ENCODE results near the gene ZNF506. TPM values are rescaled to one million over a fixed set of nuclear protein-coding genes. Genes with fewer than 3 reads are reported as not detected.
"Not testable (repeated sequence)": the region's sequence is repeated elsewhere in the genome, so short reads cannot be mapped to it uniquely, and the experiment has no call there.

The ZNF506 gene
- 15.3 and 16.7 TPM in 2 replicates for total RNA-seq

- intact Hi-C loops (cut with micrococcal nuclease) = loop anchor here (1.0 to 5.0 kb wide), 5 partner anchors 45 to 346 kb away; partner anchors contain the start of genes ATP13A1, ZNF486 and ZNF93
These were observed at the start of gene ZNF506 for GRCh38 chr19:19821366-19821951. ZNF506 (minus strand) TSS chr19:19821750; CDS start chr19:19821603, 147 bp downstream.

GRCh38 chr19:19870086-19870485, 48.5 kb upstream of the ZNF506 start:
- intact Hi-C loops (cut with micrococcal nuclease) = not testable (repeated sequence)

DNA sequence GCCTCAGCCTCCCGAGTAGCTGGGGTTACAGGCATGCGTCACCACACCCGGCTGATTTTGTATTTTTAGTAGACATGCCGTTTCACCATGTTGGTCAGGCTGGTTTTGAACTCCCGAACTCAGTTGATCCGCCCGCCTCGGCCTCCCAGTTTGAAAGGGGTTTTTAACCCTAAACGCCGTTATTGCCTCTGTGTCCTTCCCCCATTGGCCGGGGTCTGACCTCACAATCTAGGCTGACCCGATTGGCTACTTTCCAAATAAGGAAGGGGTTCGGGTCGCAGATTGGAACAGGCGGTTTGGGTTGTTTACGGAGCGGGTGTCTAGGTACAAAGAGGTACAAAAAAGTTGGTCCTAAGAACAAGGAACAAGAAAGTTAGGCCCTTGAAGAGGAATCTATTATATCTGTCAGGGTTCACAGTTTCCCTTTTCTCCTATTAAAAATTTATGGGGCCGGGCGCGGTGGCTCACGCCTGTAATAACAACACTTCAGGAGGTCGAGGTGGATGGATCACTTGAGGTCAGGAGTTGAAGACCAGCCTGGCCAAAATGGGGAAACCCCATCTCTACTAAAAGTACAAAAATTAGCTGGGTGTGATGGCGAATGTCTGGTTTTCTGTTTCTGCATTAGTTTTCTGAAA, 45.2 kb upstream of the ZNF506 start:
- intact Hi-C loops (cut with micrococcal nuclease) = loop anchor here (1.0 to 2.0 kb wide), 6 partner anchors 34 to 203 kb away; partner anchors contain the start of genes ATP13A1, ZNF101, ZNF14 and ZNF506

DNA sequence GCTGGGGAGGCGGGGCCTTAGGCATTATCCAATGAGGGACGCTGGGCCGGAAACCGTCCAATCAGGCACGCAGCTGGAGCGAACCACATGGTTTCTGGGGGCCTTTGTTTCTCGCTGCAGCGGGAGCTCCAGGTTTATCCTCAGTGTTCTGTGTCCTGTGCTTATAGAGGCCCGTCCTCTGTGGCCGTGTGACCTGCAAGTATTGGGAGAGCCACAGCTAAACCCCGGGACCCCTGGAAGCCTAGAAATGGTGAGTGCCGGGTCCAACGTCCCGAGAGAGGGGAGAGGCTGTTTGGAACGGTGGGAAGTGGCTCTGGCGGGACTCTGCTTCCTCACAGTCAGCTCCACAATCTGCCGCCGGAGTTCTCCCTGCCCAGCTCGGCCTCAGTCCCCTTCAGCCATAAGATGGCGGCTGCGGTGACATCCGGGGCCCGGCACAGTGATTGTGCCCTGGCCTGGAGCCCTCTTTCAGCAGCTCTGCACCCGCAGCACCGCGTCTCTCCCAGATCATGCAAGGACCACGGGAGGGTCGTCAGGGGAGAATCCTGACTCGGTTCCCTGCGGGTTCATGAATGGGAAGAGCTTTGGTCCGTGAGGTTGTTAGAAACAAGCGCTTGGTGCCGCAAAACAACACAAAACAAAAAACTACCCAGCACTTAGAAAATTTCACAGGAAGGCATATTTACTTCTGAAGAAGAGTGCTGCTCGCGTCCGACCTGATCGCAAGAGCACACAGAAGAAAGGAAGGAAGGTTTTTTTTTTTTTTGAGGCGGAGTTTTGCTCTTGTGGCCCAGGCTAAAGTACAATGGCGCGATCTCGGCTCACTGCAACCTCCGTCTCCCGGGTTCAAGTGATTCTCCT, 44.4 kb upstream of the ZNF506 start, which contains the start of gene ZNF253:
TSS of gene ZNF253 (plus strand) at position 133 of the 861 bp plus-strand sequence. CDS start at position 248, 115 bp downstream.
- intact Hi-C loops (cut with micrococcal nuclease) = loop anchor here (1.0 to 2.0 kb wide), 7 partner anchors 34 to 203 kb away; partner anchors contain the start of genes ATP13A1, ZNF101, ZNF14 and ZNF506

- intact Hi-C loops (cut with micrococcal nuclease) = no loop called here
These were observed 39.3 kb upstream of the ZNF506 start for GRCh38 chr19:19860756-19861390.

DNA sequence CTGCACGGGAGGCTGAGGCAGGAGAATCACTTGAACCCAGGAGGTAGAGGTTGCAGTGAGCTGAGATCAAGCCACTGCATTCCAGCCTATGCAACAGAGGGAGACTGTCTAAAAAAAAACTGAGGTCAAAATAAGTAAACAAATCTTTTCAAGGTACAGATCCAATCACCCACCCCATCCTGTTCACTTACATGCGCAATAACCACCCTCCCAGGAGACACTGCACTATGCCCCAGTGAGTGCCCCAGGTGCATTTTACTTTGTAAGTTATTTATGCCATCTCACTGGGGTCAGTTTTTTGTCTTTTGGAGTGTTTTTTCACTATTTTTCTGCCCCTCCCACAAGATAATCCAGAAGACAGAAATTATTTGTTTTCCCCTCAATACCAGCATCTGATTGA, 37.2 kb upstream of the ZNF506 start:
- intact Hi-C loops (cut with micrococcal nuclease) = no loop called here

DNA sequence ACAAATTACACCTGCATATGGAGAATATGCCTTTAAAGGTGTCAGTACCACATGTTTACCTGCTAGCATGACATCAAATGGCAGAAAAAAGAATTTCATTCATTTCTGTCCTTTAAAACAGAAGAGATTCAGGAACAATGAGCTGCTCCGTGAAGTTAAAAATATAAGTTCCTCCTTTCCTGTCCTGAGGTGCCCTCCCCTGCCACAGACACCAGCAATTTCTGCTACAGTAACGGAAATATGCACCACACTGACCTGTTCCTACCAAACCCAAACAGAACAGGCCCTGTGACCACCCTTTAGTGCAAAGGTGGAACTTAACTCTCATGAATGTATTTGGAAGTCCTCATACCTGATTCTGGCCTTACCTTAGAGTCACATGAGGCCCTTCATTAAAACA, 30.2 kb upstream of the ZNF506 start:
- intact Hi-C loops (cut with micrococcal nuclease) = not testable (repeated sequence)

DNA sequence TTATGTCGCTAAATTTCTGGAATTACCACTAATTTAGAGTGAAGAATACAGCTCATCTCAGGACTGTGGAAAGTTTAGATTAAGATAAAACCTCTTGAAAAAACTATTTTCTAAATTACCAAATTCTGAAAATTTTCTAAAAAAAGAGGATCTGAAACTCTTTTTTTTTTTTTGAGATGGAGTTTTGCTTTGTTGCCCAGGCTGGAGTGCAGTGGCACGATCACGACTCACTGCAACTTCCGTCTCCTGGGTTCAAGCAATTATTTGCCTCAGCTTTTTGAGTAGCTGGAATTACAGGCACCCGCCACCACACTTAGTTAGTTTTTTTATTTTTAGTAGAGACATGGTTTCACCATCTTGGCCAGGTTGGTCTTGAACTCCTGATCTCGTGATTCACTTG, 27.5 kb upstream of the ZNF506 start:
- intact Hi-C loops (cut with micrococcal nuclease) = no loop called here

DNA sequence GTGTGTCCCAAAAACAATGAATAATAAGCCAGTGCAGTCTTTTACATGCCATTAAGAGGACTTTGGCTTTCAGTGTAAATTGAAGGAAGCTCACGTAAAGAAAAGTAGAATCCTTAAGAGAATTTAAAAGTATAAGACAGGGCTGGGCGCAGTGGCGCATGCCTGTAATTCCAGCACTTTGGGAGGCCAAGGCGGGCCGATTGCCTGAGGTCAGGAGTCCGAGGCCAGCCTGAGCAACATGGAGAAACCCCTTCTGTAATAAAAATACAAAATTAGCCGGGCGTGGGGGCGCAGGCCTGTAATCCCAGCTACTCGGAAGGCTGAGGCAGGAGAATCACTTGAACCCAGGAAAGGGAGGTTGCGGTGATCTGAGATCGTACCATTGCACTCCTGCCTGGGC, 26.2 kb upstream of the ZNF506 start:
- intact Hi-C loops (cut with micrococcal nuclease) = no loop called here

DNA sequence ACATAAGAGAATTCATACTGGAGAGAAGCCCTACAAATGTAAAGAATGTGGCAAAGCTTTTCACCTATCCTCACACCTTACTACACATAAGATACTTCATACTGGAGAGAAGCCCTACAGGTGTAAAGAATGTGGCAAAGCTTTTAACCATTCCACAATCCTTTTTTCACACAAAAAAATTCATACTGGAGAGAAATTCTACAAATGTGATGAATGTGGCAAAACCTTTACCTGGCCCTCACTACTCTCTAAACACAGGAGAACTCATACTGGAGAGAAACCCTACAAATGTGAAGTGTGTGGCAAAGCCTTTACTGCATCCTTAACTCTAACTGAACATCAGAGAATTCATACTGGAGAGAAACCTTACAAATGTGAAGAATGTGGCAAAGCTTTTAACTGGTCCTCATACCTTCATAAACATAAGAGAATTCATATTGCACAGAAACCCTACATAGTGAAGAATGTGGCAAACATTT, 14.0 kb upstream of the ZNF506 start:
- intact Hi-C loops (cut with micrococcal nuclease) = no loop called here

DNA sequence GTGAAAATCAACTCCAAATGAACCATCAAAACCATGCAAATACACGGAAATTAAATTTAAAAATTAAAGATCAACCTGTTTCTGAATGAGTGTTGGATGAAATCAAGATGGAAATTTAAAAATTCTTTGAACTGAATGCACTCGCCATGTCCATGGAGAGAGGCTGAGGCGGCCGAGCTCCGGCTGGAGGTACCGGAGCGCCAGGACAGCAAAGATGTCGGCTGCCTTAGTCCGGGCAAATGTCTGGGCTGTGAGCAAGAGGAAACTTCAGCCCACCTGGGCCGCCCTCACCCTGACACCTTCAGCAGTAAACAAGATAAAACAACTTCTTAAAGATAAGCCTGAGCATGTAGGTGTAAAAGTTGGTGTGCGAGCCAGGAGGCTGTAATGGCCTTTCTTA, 5.3 kb upstream of the ZNF506 start:
- intact Hi-C loops (cut with micrococcal nuclease) = no loop called here

DNA sequence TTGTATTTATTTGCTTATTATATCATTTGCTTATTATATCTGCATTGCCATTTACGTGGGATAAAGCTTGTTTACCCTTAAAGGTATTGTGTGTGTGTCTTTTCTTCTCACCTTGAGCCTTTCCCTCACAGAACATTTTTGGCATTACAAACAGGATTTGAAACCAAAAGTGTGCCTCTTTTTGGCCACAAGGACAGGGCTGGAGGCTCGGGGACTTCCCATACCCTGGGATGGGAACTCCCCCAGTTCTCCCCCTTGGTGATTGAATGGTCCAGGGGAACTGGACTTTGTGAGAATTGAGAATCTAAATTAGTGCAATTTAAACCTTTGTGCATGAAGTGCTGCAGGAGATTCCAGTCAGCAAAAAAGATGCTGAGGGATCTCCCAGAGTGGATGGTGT, 2.4 kb upstream of the ZNF506 start:
- intact Hi-C loops (cut with micrococcal nuclease) = loop anchor here (5.0 kb wide), 1 partner anchor 343 kb away; the partner anchor contains the start of gene ZNF486

DNA sequence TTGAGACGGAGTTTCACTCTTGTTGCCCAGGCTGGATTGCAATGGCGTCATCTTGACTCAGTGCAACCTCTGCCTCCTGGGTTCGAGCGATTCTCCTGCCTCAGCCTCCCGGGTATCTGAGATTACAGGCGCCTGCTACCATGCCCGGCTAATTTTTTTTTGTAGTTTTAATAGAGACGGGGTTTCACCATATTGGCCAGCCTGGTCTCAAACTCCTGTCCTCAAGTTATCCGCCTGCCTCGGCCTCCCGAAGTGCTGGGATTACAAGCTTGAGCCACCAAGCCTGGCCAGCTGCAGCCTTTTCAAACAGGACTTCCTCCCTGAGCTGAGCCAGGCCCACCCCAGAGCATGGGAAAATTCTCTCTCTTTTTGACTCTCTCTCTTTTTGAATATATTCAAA, 426 bp upstream of the ZNF506 start:
- intact Hi-C loops (cut with micrococcal nuclease) = loop anchor here (1.0 to 5.0 kb wide), 5 partner anchors 44 to 345 kb away; partner anchors contain the start of genes ATP13A1, ZNF486 and ZNF93

GRCh38 chr19:19820774-19821320, 703 bp downstream of the ZNF506 start:
- intact Hi-C loops (cut with micrococcal nuclease) = loop anchor here (1.0 to 5.0 kb wide), 5 partner anchors 45 to 346 kb away; partner anchors contain the start of genes ATP13A1, ZNF486 and ZNF93

- intact Hi-C loops (cut with micrococcal nuclease) = no loop called here
These were observed 4.2 kb downstream of the ZNF506 start for GRCh38 chr19:19817357-19817756.

DNA sequence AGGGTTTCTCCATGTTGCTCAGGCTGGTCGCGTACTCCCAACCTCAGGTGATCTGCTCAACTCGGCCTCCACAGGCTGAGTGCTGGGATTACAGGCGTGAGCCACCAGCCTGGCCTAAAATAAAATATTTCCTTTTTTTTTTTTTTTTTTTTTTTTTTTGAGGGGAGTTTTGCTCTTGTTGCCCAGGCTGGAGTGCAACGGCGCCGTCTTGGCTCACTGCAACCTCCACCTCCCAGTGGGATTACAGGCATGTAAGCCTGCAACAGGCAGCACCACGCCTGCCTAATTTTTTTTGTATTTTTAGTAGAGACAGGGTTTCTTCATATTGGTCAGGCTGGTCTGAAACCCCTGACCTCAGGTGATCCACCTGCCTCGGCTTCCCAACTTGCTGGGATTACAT, 4.9 kb downstream of the ZNF506 start:
- intact Hi-C loops (cut with micrococcal nuclease) = no loop called here

GRCh38 chr19:19811999-19812398, 9.6 kb downstream of the ZNF506 start:
- intact Hi-C loops (cut with micrococcal nuclease) = not testable (repeated sequence)

DNA sequence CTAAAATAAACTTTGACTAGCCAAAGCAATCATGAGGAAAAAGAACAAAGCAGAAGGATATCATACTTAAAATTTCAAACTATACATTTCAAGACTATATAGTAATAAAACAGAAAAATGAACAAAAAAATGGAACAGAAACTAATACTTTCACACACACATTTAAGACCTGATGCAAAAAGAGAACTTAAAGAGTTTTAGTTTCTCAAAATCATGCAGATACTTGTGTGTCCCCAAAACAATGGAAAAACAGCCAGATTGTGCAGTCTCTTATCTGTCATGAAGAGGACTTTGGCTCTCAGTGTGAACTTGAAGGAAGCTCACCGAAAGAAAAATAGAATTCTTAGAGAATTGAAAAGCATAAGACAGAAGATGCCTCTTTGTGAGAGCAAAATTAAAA, 16.1 kb downstream of the ZNF506 start:
- intact Hi-C loops (cut with micrococcal nuclease) = no loop called here

GRCh38 chr19:19788015-19788414, 33.5 kb downstream of the ZNF506 start:
- intact Hi-C loops (cut with micrococcal nuclease) = no loop called here

- intact Hi-C loops (cut with micrococcal nuclease) = not testable (repeated sequence)
These were observed 36.1 kb downstream of the ZNF506 start for GRCh38 chr19:19785476-19785875.

DNA sequence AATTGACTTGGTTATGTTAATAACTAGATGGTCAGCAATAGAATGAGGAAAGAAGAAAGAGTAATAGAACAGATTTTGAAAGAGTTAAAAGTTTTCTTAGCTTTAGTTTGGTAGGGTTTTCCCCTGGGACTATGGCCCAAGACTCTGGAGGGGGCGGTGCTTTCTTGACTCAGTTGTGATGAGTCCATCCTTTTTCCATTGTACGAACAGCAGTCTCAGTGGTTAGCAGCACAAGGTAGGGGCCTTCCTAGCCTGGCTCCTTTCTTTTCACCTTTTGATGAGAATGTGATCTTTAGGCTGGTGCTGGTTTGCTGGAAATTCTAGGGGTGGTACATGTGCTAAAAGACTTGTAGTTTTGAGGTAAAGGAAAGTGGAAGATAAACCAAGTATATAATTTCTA, 38.8 kb downstream of the ZNF506 start:
- intact Hi-C loops (cut with micrococcal nuclease) = no loop called here
